Ascending aorta (tissue), 2 donors: Measurements from ENCODE around the gene MLH3. TPM values are rescaled to one million over a fixed set of nuclear protein-coding genes. Genes with fewer than 3 reads are reported as not detected.

Experiments used
- DNase-seq, 2 donors: peaks; one replicate each; pipeline ENCODE4 v3.0.0-alpha.2; 2019; ENCODE audit warnings: low spot score in 2 of 2
- H3K27ac ChIP-seq, 2 donors: fragments of 200-600 bp; sonication (generic); one replicate each; pipeline ENCODE4 v1.5.1; 2016 to 2017; ENCODE audit warnings: mild to moderate bottlenecking in 1 of 2
- H3K27me3 ChIP-seq: fragments of 200-600 bp; sonication (generic); one replicate; pipeline ENCODE4 v1.5.1; 2017
- H3K36me3 ChIP-seq, 2 donors: fragments of 200-600 bp; sonication (generic); one replicate each; pipeline ENCODE4 v1.5.1; 2016
- H3K4me1 ChIP-seq, 2 donors: fragments of 200-600 bp; sonication (generic); one replicate each; pipeline ENCODE4 v1.5.1; 2016 to 2017; ENCODE audit warnings: mild to moderate bottlenecking in 1 of 2
- H3K4me3 ChIP-seq, 2 donors: fragments of 200-600 bp; sonication (generic); one replicate each; pipeline ENCODE4 v1.5.1; 2016 to 2017; ENCODE audit warnings: mild to moderate bottlenecking in 1 of 2
- H3K9me3 ChIP-seq, 2 donors: fragments of 200-600 bp; sonication (generic); one replicate each; pipeline ENCODE4 v1.5.1; 2016
- intact Hi-C: fragments of 100-400 bp; cut with DNase I; formaldehyde crosslinking; loops from one replicate; pipeline ENCODE4 v1.15.1; 2023
- total RNA-seq: library from RNA; depleted of rRNA; stranded (reverse); fragments of >200 nt; gene quantifications from one replicate; pipeline ENCODE4 v1.1.0, GENCODE V29; 2016
- TF ChIP-seq, protein P1 (sequence below), 3 experiments: fragments of 200-600 bp in 2 of 3; fragments of 450-650 bp in 1 of 3; sonication (generic) in 2 of 3; IDR thresholded peaks; one replicate each; pipeline ENCODE4 v1.5.1; 2016 to 2019; ENCODE audit warnings: antibody characterized with exemption in 3 of 3, mild to moderate bottlenecking in 1 of 3, moderate library complexity in 1 of 3

The MLH3 gene
- total RNA-seq, 1 donor from 2014 or later = 23.9 TPM

GRCh38 chr14:75018694-75019093, 32.6 kb downstream of the MLH3 start:
- intact Hi-C loops = no loop called here
- no peak for DNase-seq
- Histone ChIP-seq H3K9me3 (no peaks in the 10 kb centered on the region), H3K4me1 (no peaks in the 10 kb centered on the region), H3K36me3 (peaks cover 58 to 84% of the 10 kb centered on the region in 2 donors), H3K27ac (no peak overlapping the region), H3K4me3 (no peak overlapping the region), H3K27me3 (no peaks in the 10 kb centered on the region)
- TF ChIP-seq, protein P1, sequence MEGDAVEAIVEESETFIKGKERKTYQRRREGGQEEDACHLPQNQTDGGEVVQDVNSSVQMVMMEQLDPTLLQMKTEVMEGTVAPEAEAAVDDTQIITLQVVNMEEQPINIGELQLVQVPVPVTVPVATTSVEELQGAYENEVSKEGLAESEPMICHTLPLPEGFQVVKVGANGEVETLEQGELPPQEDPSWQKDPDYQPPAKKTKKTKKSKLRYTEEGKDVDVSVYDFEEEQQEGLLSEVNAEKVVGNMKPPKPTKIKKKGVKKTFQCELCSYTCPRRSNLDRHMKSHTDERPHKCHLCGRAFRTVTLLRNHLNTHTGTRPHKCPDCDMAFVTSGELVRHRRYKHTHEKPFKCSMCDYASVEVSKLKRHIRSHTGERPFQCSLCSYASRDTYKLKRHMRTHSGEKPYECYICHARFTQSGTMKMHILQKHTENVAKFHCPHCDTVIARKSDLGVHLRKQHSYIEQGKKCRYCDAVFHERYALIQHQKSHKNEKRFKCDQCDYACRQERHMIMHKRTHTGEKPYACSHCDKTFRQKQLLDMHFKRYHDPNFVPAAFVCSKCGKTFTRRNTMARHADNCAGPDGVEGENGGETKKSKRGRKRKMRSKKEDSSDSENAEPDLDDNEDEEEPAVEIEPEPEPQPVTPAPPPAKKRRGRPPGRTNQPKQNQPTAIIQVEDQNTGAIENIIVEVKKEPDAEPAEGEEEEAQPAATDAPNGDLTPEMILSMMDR (IDR thresholded peaks at IDR 0.05) = no peak

DNA sequence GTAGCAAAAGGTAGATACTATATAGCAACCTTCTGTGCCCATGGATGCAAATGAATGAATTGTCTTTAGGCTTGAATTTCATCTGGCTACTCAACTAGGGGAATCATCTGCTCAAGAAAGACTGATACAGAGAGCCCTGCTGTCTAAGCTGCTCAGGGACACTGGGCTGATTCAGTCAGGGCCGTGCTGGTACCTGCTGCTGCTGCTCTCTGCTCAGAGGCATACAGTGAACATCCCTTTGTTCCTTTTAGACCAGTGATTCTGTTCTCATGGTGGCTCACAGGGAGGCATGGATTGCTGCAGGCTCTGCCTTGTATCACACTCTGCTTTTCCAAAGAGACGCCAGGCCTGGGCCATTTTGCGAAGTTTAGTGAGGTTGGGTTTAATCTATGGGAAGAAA, 34.5 kb downstream of the MLH3 start:
- Histone ChIP-seq H3K4me3 (no peak overlapping the region), H3K9me3 (no peaks in the 10 kb centered on the region), H3K27me3 (no peaks in the 10 kb centered on the region), H3K4me1 (peaks cover 3 to 4% of the 10 kb centered on the region in 2 donors), H3K27ac (no peak overlapping the region), H3K36me3 (peaks cover 54 to 74% of the 10 kb centered on the region in 2 donors)
- TF ChIP-seq, protein P1 (IDR thresholded peaks at IDR 0.05) = no peak
- DNase-seq = no peak
- intact Hi-C loops = no loop called here

DNA sequence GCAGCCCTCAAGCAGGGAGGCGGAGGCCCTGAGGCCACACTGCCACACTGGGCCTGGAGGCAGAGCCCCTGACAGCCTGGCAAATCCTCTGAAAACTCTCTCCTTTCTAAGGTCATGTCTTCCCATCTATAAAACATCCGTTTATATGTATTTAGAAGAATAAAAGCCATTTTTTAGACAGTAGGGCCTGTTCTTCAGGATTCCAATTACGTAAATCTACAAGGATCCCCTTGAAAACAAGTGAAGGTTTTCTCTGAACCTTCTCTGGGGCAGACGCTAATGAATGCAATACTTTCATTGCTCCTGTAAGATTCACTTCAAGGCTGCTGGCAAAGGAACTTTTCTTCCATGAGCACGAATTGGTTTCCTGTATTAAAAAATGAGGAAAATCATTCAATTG, 35.8 kb downstream of the MLH3 start:
- Histone ChIP-seq H3K27ac (no peak overlapping the region), H3K4me3 (no peak overlapping the region), H3K27me3 (no peaks in the 10 kb centered on the region), H3K9me3 (no peaks in the 10 kb centered on the region), H3K36me3 (peaks cover 44 to 68% of the 10 kb centered on the region in 2 donors), H3K4me1 (peaks cover 9 to 16% of the 10 kb centered on the region in 2 donors)
- TF ChIP-seq, protein P1 (IDR thresholded peaks at IDR 0.05) = no peak
- no peak for DNase-seq
- intact Hi-C loops = no loop called here

GRCh38 chr14:75013290-75013689, 38.0 kb downstream of the MLH3 start:
- DNase-seq = no peak
- Histone ChIP-seq H3K9me3 (no peaks in the 10 kb centered on the region), H3K36me3 (peaks cover 44 to 69% of the 10 kb centered on the region in 2 donors), H3K27ac (peak overlapping the region; percentile 9 to 20), H3K27me3 (no peaks in the 10 kb centered on the region), H3K4me1 (peaks cover 9 to 16% of the 10 kb centered on the region in 2 donors), H3K4me3 (no peak overlapping the region)
- TF ChIP-seq, protein P1 (IDR thresholded peaks at IDR 0.05) = no peak
- intact Hi-C loops = no loop called here

DNA sequence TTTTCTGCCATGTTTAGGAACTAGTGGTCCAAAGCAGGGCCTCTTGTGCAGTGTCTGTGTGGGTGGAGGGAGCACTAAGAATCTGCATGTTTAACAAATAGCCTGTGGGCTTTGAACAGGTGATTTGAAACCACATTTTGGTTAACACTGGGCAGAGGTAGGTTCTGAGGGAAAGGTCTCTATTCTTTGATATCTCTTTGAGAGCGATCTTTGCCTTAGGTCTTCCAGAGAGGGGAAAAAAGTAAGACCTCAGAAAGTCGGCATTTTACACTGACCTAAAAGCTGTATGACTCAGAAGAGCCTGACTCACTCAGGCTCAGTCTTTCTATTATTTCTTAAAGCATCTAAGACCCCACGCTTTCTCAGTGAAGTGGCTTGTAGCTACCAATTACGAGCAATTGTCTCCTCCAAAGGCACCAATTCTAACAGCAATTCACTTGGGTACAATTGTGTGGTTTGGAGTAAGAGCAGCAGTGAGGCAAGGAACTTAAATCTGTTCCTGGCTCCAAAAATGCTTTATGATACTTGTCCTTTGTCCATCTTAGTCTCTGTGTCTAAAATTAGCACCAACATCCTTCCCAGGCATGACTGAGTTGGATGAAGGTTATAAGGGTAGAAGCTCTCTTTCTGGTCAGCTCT, 39.8 kb downstream of the MLH3 start:
- H3K4me1 ChIP-seq = peaks cover 9 to 16% of the 10 kb centered on the region in 2 donors
- intact Hi-C loops = loop anchor here (1.0 kb wide), 1 partner anchor 65 kb away; no protein-coding TSS in a partner anchor
- no peak for DNase-seq
- TF ChIP-seq, protein P1 (IDR thresholded peaks at IDR 0.05) = no peak
- H3K27me3 ChIP-seq = no peaks in the 10 kb centered on the region
- no peaks in the 10 kb centered on the region for H3K9me3 ChIP-seq
- peak overlapping the region; percentile 78 to 84 for H3K27ac ChIP-seq
- no peak overlapping the region for H3K4me3 ChIP-seq
- peaks cover 41 to 69% of the 10 kb centered on the region in 2 donors for H3K36me3 ChIP-seq
